Stimulated activated CD4-positive, alpha-beta T cell treated with anti-CD3 and anti-CD28 coated beads, Interleukin-1b, Interleukin-23, amount 100 ng/mL, for 4 hours (primary cell): ENCODE results near the gene DTWD2.
"Not testable (repeated sequence)": the region's sequence is repeated elsewhere in the genome, so short reads cannot be mapped to it uniquely, and the experiment has no call there.

ENCODE experiments used
- DNase-seq, 2 donors: peaks; one replicate each; pipeline ENCODE4 v3.0.0-alpha.2; 2020; ENCODE audit warnings: low read depth in 2 of 2

Gene DTWD2

GRCh38 chr5:118875131-118875530 is 113.2 kb downstream of the DTWD2 start:
- DNase-seq: no peak

GRCh38 chr5:118873417-118873816 is 114.9 kb downstream of the DTWD2 start:
- no peak for DNase-seq

- no peak for DNase-seq
These were observed 125.0 kb downstream of the DTWD2 start for GRCh38 chr5:118863345-118863744.

GRCh38 chr5:118862596-118862995 is 125.8 kb downstream of the DTWD2 start:
- DNase-seq: no peak

- DNase-seq: no peak
These were observed 130.6 kb downstream of the DTWD2 start for GRCh38 chr5:118857700-118858099.

GRCh38 chr5:118854819-118855218 is 133.5 kb downstream of the DTWD2 start:
- DNase-seq: no peak

- DNase-seq: not testable (repeated sequence)
These were observed 136.6 kb downstream of the DTWD2 start for GRCh38 chr5:118851785-118852184.

- not testable (repeated sequence) for DNase-seq
These were observed 138.8 kb downstream of the DTWD2 start for GRCh38 chr5:118849507-118849906.

- no peak for DNase-seq
These were observed 144.0 kb downstream of the DTWD2 start for GRCh38 chr5:118844351-118844750.

GRCh38 chr5:118834710-118835109 is 153.6 kb downstream of the DTWD2 start:
- no peak for DNase-seq

GRCh38 chr5:118832974-118833373 is 155.4 kb downstream of the DTWD2 start:
- no peak for DNase-seq

GRCh38 chr5:118825226-118825625 is 163.1 kb downstream of the DTWD2 start:
- DNase-seq: no peak

- DNase-seq: no peak
These were observed 169.7 kb downstream of the DTWD2 start for GRCh38 chr5:118818604-118819003.

GRCh38 chr5:118808441-118808840 is 179.9 kb downstream of the DTWD2 start:
- no peak for DNase-seq

GRCh38 chr5:118806571-118806970 is 181.8 kb downstream of the DTWD2 start:
- DNase-seq: no peak

- DNase-seq: no peak
These were observed 186.0 kb downstream of the DTWD2 start for GRCh38 chr5:118802335-118802734.

GRCh38 chr5:118796081-118796480 is 192.3 kb downstream of the DTWD2 start:
- no peak for DNase-seq

GRCh38 chr5:118794281-118794680 is 194.1 kb downstream of the DTWD2 start:
- no peak for DNase-seq

GRCh38 chr5:118793652-118794051 is 194.7 kb downstream of the DTWD2 start:
- DNase-seq: no peak

GRCh38 chr5:118793091-118793490 is 195.3 kb downstream of the DTWD2 start:
- DNase-seq: no peak

GRCh38 chr5:118791926-118792734 is 196.2 kb downstream of the DTWD2 start:
- no peak for DNase-seq

GRCh38 chr5:118789366-118789765 is 199.0 kb downstream of the DTWD2 start:
- no peak for DNase-seq

GRCh38 chr5:118788351-118788750 is 200.0 kb downstream of the DTWD2 start:
- no peak for DNase-seq
